SK-N-MC (cell line): ENCODE measurements around the gene RGS7.

Experiments
- EZH2 ChIP-seq: fragments of 200-600 bp; sonication (generic); IDR thresholded peaks from one replicate; pipeline ENCODE4 v1.6.1; 2017; ENCODE audit warnings: antibody characterized with exemption
- FOXP2 ChIP-seq: optimal IDR thresholded peaks from 2 replicates; pipeline ENCODE3; 2011; ENCODE audit warnings: mild to moderate bottlenecking, moderate library complexity; ENCODE audit not compliant: insufficient read depth; ENCODE audit errors: extremely low read length, control extremely low read depth
- POLR2AphosphoS5 ChIP-seq: IDR thresholded peaks from 2 replicates; pipeline ENCODE4 v1.6.1; 2012; ENCODE audit warnings: mild to moderate bottlenecking, low read depth, low read length, borderline replicate concordance

GRCh38 chr1:241083285-241083684 lies 273.7 kb downstream of the RGS7 start:
- no peak for TF ChIP-seq POLR2AphosphoS5
- no peak for TF ChIP-seq EZH2
- TF ChIP-seq FOXP2 = no peak
